Panc1 (cell line): ENCODE data around the gene MISP3.

Experiments
- CTCF ChIP-seq: fragments of 450-650 bp; IDR thresholded peaks from 2 replicates; pipeline ENCODE4 v1.5.1; 2017; ENCODE audit warnings: mild to moderate bottlenecking
- REST ChIP-seq, 2 experiments: IDR thresholded peaks; 2 replicates each; pipeline ENCODE4 v1.6.1; 2011 to 2012; ENCODE audit warnings: low read depth in 2 of 2, control low read depth in 1 of 2, low read length in 1 of 2, mild to moderate bottlenecking in 1 of 2, moderate library complexity in 1 of 2; ENCODE audit not compliant: insufficient read depth in 1 of 2

DNA sequence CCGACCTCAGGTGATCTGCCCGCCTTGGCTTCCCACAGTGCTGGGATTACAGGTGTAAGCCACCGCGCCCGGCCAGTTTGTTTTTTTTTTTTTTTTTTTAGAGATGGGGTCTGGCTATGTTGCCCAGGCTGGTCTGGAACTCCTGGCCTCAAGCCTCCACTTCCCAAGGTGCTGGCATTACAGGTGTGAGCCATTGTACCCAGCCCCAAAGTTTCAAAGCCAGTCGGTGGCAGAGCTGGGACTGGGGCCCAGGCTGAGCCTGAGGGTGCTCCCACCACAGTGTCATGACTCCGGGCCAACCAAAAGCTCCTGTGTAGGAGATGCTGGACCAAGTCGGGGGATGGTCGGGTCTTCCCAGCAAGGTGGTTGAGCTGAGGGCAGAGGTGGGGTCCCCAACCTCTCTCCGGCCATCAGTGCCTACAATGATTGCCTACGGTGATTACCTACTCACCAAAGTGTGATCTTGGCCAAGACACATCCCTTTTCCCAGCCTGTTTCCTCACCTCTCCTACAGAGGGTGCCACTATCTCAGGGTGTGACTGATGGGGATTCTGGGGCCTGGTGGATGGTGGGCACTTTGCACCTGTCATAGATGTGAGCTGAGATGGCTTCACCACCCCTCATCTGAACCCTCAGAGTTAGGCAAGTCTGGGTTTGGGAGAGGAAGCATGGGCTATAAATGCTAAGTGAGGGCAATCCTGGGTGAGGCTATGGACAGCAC, 23.8 kb downstream of the MISP3 start:
- TF ChIP-seq CTCF = peak; percentile 36
- no peak for TF ChIP-seq REST (IDR thresholded peaks at IDR 0.05; ENCODE audit: insufficient read depth in 1 of 2, low read depth in 2 of 2, low read length in 1 of 2)
